ENCODE results near the gene EYA3. TPM values are rescaled to one million over a fixed set of nuclear protein-coding genes. Genes with fewer than 3 reads are reported as not detected.

Gene EYA3
- total and polyA plus RNA-seq, 10 of the 15 experiments (the other 5 are each of a cell fraction or from before 2014, with no cell fraction given): 13.0 to 46.6 (median 23.4) TPM

DNA sequence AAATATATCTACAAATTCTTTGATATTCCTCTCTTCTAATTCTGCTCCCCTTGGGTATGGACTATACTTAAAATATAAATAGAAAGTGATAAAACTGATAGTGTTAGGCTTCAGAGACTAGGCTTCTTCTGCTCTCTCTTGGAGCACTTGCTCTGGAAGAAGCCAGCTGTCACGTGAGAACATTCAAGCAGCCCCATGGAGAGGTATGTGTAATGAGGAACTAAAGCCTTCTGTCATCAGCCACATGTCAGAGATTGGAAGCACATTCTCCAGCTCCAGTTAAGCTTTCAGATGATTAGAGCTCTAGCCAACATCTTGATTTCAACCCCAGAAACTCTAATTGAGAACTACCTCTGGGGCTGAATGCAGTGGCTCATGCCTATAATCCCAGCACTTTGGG, 94.3 kb downstream of the EYA3 start:
- in situ Hi-C loops (cut with MboI): no loop called here
- RAD21 ChIA-PET (ENCODE audit: unreplicated experiment): no interaction called here
- H3K36me3 ChIP-seq (ENCODE audit: control insufficient read depth in 2 of 2, insufficient read depth in 2 of 2, low read length in 1 of 2): peaks cover 14 to 30% of the 10 kb centered on the region in 2 experiments
- no peak for DNase-seq (ENCODE audit: low read depth, low spot score)
- no peak overlapping the region for H2AFZ ChIP-seq (ENCODE audit: control insufficient read depth, low read depth, low read length)
- BruUV-seq (replicated peaks): no TSS peak
- no peaks in the 10 kb centered on the region for H3K9me3 ChIP-seq (replicated peaks; ENCODE audit: control insufficient read depth, insufficient read depth, low read length)
- SMC1A ChIA-PET (ENCODE audit: uncharacterized antibody, unreplicated experiment): no interaction called here
- ATAC-seq: no peak
- 0% methylated on average over 1 of the region's 1 CpG for WGBS (ENCODE audit: insufficient coverage, insufficient replicate concordance, low lambda C conversion rate, missing lambda C conversion rate)
- no peak for FAIRE-seq
- no peaks in the 10 kb centered on the region for H4K20me1 ChIP-seq (ENCODE audit: control insufficient read depth, insufficient read depth)
- CTCF ChIA-PET: interaction anchor here (0.5 to 1.3 kb wide), 3 partner anchors 34 to 94 kb away, joined by 3 read pairs; partner anchors contain the start of gene XKR8
- H3K79me2 ChIP-seq (ENCODE audit: control insufficient read depth, insufficient read depth, low read length): no peaks in the 10 kb centered on the region
- no peaks in the 10 kb centered on the region for H3K27me3 ChIP-seq (replicated peaks in 1 of 2; ENCODE audit: control insufficient read depth in 2 of 2, insufficient read depth in 2 of 2, low read length in 1 of 2)
- POLR2A ChIA-PET: no interaction called here
- no peak overlapping the region for H3K4me2 ChIP-seq (ENCODE audit: control insufficient read depth, insufficient read depth)
- no peak overlapping the region for H3K9ac ChIP-seq (ENCODE audit: control insufficient read depth, insufficient read depth, low read length)
- no peak overlapping the region for H3K27ac ChIP-seq (ENCODE audit: control insufficient read depth, insufficient read depth)
- intact Hi-C loops (cut with micrococcal nuclease; ENCODE audit: unreplicated experiment): no loop called here
- no peaks in the 10 kb centered on the region for H3K4me1 ChIP-seq (ENCODE audit: control insufficient read depth, insufficient read depth, low read length)
- H3K4me3 ChIP-seq: no peak overlapping the region
- TF ChIP-seq EZH2 (IDR thresholded peaks at IDR 0.05; ENCODE audit: borderline replicate concordance, control insufficient read depth, low read depth, low read length): no peak
- TF ChIP-seq EP300 (IDR thresholded peaks at IDR 0.05; ENCODE audit: borderline replicate concordance in 1 of 2, control insufficient read depth in 1 of 2, low read depth in 2 of 2, low read length in 2 of 2): no peak
- no peak for TF ChIP-seq CHD2 (IDR thresholded peaks at IDR 0.05; ENCODE audit: borderline replicate concordance, low read depth, low read length)
- TF ChIP-seq HCFC1 (IDR thresholded peaks at IDR 0.05; ENCODE audit: low read length): no peak
- TF ChIP-seq RB1 (IDR thresholded peaks at IDR 0.05; ENCODE audit: borderline replicate concordance): no peak
- TF ChIP-seq NFXL1 (IDR thresholded peaks at IDR 0.05; ENCODE audit: borderline replicate concordance): no peak
- TF ChIP-seq, protein P1, sequence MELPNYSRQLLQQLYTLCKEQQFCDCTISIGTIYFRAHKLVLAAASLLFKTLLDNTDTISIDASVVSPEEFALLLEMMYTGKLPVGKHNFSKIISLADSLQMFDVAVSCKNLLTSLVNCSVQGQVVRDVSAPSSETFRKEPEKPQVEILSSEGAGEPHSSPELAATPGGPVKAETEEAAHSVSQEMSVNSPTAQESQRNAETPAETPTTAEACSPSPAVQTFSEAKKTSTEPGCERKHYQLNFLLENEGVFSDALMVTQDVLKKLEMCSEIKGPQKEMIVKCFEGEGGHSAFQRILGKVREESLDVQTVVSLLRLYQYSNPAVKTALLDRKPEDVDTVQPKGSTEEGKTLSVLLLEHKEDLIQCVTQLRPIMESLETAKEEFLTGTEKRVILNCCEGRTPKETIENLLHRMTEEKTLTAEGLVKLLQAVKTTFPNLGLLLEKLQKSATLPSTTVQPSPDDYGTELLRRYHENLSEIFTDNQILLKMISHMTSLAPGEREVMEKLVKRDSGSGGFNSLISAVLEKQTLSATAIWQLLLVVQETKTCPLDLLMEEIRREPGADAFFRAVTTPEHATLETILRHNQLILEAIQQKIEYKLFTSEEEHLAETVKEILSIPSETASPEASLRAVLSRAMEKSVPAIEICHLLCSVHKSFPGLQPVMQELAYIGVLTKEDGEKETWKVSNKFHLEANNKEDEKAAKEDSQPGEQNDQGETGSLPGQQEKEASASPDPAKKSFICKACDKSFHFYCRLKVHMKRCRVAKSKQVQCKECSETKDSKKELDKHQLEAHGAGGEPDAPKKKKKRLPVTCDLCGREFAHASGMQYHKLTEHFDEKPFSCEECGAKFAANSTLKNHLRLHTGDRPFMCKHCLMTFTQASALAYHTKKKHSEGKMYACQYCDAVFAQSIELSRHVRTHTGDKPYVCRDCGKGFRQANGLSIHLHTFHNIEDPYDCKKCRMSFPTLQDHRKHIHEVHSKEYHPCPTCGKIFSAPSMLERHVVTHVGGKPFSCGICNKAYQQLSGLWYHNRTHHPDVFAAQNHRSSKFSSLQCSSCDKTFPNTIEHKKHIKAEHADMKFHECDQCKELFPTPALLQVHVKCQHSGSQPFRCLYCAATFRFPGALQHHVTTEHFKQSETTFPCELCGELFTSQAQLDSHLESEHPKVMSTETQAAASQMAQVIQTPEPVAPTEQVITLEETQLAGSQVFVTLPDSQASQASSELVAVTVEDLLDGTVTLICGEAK (IDR thresholded peaks at IDR 0.05; ENCODE audit: borderline replicate concordance): no peak
- no peak for TF ChIP-seq ZNF622 (IDR thresholded peaks at IDR 0.05)
- TF ChIP-seq, protein P2, sequence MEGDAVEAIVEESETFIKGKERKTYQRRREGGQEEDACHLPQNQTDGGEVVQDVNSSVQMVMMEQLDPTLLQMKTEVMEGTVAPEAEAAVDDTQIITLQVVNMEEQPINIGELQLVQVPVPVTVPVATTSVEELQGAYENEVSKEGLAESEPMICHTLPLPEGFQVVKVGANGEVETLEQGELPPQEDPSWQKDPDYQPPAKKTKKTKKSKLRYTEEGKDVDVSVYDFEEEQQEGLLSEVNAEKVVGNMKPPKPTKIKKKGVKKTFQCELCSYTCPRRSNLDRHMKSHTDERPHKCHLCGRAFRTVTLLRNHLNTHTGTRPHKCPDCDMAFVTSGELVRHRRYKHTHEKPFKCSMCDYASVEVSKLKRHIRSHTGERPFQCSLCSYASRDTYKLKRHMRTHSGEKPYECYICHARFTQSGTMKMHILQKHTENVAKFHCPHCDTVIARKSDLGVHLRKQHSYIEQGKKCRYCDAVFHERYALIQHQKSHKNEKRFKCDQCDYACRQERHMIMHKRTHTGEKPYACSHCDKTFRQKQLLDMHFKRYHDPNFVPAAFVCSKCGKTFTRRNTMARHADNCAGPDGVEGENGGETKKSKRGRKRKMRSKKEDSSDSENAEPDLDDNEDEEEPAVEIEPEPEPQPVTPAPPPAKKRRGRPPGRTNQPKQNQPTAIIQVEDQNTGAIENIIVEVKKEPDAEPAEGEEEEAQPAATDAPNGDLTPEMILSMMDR (IDR thresholded peaks at IDR 0.05 in 2 of 3, conservative IDR thresholded peaks at IDR 0.05 in 1 of 3; ENCODE audit: control insufficient read depth in 2 of 3, extremely low read depth in 1 of 3, insufficient read depth in 1 of 3, low read depth in 3 of 3, low read length in 3 of 3): no peak
- no peak for TF ChIP-seq ZNF384 (IDR thresholded peaks at IDR 0.05; ENCODE audit: borderline replicate concordance, low read depth, low read length)
- TF ChIP-seq SREBF2 (IDR thresholded peaks at IDR 0.05; ENCODE audit: low read length): no peak
- no peak for TF ChIP-seq ATF7 (IDR thresholded peaks at IDR 0.05; ENCODE audit: low read depth)
- TF ChIP-seq, protein P3, sequence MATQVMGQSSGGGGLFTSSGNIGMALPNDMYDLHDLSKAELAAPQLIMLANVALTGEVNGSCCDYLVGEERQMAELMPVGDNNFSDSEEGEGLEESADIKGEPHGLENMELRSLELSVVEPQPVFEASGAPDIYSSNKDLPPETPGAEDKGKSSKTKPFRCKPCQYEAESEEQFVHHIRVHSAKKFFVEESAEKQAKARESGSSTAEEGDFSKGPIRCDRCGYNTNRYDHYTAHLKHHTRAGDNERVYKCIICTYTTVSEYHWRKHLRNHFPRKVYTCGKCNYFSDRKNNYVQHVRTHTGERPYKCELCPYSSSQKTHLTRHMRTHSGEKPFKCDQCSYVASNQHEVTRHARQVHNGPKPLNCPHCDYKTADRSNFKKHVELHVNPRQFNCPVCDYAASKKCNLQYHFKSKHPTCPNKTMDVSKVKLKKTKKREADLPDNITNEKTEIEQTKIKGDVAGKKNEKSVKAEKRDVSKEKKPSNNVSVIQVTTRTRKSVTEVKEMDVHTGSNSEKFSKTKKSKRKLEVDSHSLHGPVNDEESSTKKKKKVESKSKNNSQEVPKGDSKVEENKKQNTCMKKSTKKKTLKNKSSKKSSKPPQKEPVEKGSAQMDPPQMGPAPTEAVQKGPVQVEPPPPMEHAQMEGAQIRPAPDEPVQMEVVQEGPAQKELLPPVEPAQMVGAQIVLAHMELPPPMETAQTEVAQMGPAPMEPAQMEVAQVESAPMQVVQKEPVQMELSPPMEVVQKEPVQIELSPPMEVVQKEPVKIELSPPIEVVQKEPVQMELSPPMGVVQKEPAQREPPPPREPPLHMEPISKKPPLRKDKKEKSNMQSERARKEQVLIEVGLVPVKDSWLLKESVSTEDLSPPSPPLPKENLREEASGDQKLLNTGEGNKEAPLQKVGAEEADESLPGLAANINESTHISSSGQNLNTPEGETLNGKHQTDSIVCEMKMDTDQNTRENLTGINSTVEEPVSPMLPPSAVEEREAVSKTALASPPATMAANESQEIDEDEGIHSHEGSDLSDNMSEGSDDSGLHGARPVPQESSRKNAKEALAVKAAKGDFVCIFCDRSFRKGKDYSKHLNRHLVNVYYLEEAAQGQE (IDR thresholded peaks at IDR 0.05; ENCODE audit: low read depth, low read length): no peak
- no peak for TF ChIP-seq CBFB (IDR thresholded peaks at IDR 0.05; ENCODE audit: low read depth)
